Activated naive CD4-positive, alpha-beta T cell treated with anti-CD3 and anti-CD28 coated beads for 36 hours (primary cell): ENCODE data around the gene PRKRIP1. TPM values are rescaled to one million over a fixed set of nuclear protein-coding genes. Genes with fewer than 3 reads are reported as not detected.
A peak's percentile ranks its signal among the peaks of the same experiment; 100 is the strongest.

Source experiments
- CTCF ChIA-PET: fragments of 350-600 bp; sonication (Branson Sonifier 250); formaldehyde crosslinking; loops from one replicate; lab custom pipeline; 2021; ENCODE audit warnings: antibody characterized with exemption; lab: Charles Lee
- DNase-seq: peaks from one replicate; pipeline ENCODE4 v3.0.0-alpha.2; 2020
- H3K27ac Mint-ChIP-seq: one replicate; pipeline ENCODE4 v1.8.0; 2021; ENCODE audit warnings: mild to moderate bottlenecking, mixed read lengths
- H3K27me3 Mint-ChIP-seq: one replicate; pipeline ENCODE4 v1.8.0; 2021; ENCODE audit warnings: low read depth, mixed read lengths
- H3K36me3 Mint-ChIP-seq: one replicate; pipeline ENCODE4 v1.8.0; 2021; ENCODE audit warnings: low read depth, mixed read lengths
- H3K4me1 Mint-ChIP-seq: one replicate; pipeline ENCODE4 v1.8.0; 2021; ENCODE audit warnings: low read depth, mixed read lengths
- H3K4me3 Mint-ChIP-seq: one replicate; pipeline ENCODE4 v1.8.0; 2021; ENCODE audit warnings: mild to moderate bottlenecking, moderate library complexity, mixed read lengths
- H3K9me3 Mint-ChIP-seq: one replicate; pipeline ENCODE4 v1.8.0; 2021; ENCODE audit warnings: mixed read lengths
- intact Hi-C: fragments of 100-400 bp; cut with micrococcal nuclease; formaldehyde crosslinking; loops from one replicate; pipeline ENCODE4 v1.15.1; 2023
- total RNA-seq, 2 experiments: library from RNA; stranded (reverse); gene quantifications; one replicate each; pipeline ENCODE4 v1.2.3, GENCODE V29; 2021

PRKRIP1 gene
- total RNA-seq, 2 experiments from 2014 or later, result 17.8 to 18.5 TPM

- intact Hi-C loops, result no loop called here
- H3K27ac Mint-ChIP-seq, result no peak overlapping the region
- no peak overlapping the region for H3K4me3 Mint-ChIP-seq
- peaks cover 65% of the 10 kb centered on the region for H3K4me1 Mint-ChIP-seq
- no peaks in the 10 kb centered on the region for H3K9me3 Mint-ChIP-seq
- no peak for DNase-seq
- CTCF ChIA-PET, result interaction anchor here (0.6 to 0.9 kb wide), 3 partner anchors 16 to 557 kb away, joined by 3 to 5 read pairs (median 3); no protein-coding TSS in a partner anchor
- H3K36me3 Mint-ChIP-seq, result peaks cover 27% of the 10 kb centered on the region
- H3K27me3 Mint-ChIP-seq, result no peaks in the 10 kb centered on the region
These were observed 25.6 kb downstream of the PRKRIP1 start for GRCh38 chr7:102421706-102422240.

- CTCF ChIA-PET, result interaction anchor here (1.5 kb wide), 1 partner anchor 8 kb away, joined by 4 read pairs; no protein-coding TSS in a partner anchor
- no peak overlapping the region for H3K27ac Mint-ChIP-seq
- peaks cover 67% of the 10 kb centered on the region for H3K4me1 Mint-ChIP-seq
- H3K9me3 Mint-ChIP-seq, result no peaks in the 10 kb centered on the region
- intact Hi-C loops, result no loop called here
- H3K27me3 Mint-ChIP-seq, result no peaks in the 10 kb centered on the region
- no peak for DNase-seq
- no peak overlapping the region for H3K4me3 Mint-ChIP-seq
- H3K36me3 Mint-ChIP-seq, result peaks cover 24% of the 10 kb centered on the region
These were observed 28.0 kb downstream of the PRKRIP1 start for GRCh38 chr7:102424129-102424551.

GRCh38 chr7:102424787-102425218, 28.6 kb downstream of the PRKRIP1 start:
- intact Hi-C loops, result no loop called here
- H3K4me3 Mint-ChIP-seq, result no peak overlapping the region

GRCh38 chr7:102425639-102426267, 29.6 kb downstream of the PRKRIP1 start:
- no peaks in the 10 kb centered on the region for H3K9me3 Mint-ChIP-seq
- H3K4me1 Mint-ChIP-seq, result peaks cover 67% of the 10 kb centered on the region
- intact Hi-C loops, result loop anchor here (1.0 kb wide), 2 partner anchors 10 to 29 kb away; partner anchors contain the start of gene PRKRIP1
- peak overlapping the region; percentile 100 for H3K27ac Mint-ChIP-seq
- H3K4me3 Mint-ChIP-seq, result peak overlapping the region; percentile 77
- peaks cover 22% of the 10 kb centered on the region for H3K36me3 Mint-ChIP-seq
- no peaks in the 10 kb centered on the region for H3K27me3 Mint-ChIP-seq
- DNase-seq, result peak; percentile 93
- CTCF ChIA-PET, result interaction anchor here (0.9 to 3.4 kb wide), 8 partner anchors 8 to 38 kb away, joined by 3 to 17 read pairs (median 3); partner anchors contain the start of genes ALKBH4 and LRWD1

More at GRCh38 chr7:102424787-102425218, 28.6 kb downstream of the PRKRIP1 start:
- peaks cover 26% of the 10 kb centered on the region for H3K36me3 Mint-ChIP-seq
- no peaks in the 10 kb centered on the region for H3K27me3 Mint-ChIP-seq
- CTCF ChIA-PET, result interaction anchor here (1.5 kb wide), 1 partner anchor 9 kb away, joined by 4 read pairs; no protein-coding TSS in a partner anchor
- H3K9me3 Mint-ChIP-seq, result no peaks in the 10 kb centered on the region
- peaks cover 68% of the 10 kb centered on the region for H3K4me1 Mint-ChIP-seq
- no peak for DNase-seq
- H3K27ac Mint-ChIP-seq, result peak overlapping the region; percentile 100

- Mint-ChIP-seq H3K4me1 (peaks cover 70% of the 10 kb centered on the region), H3K27ac (peak overlapping the region; percentile 100), H3K4me3 (peak overlapping the region; percentile 77), H3K36me3 (peaks cover 20% of the 10 kb centered on the region), H3K9me3 (no peaks in the 10 kb centered on the region), H3K27me3 (no peaks in the 10 kb centered on the region)
- DNase-seq, result peak; percentile 91
- CTCF ChIA-PET, result interaction anchor here (0.7 to 3.4 kb wide), 9 partner anchors 9 to 38 kb away, joined by 3 to 17 read pairs (median 3); partner anchors contain the start of genes ALKBH4 and LRWD1
- intact Hi-C loops, result loop anchor here (1.0 kb wide), 2 partner anchors 11 to 30 kb away; partner anchors contain the start of gene PRKRIP1
These were observed 30.3 kb downstream of the PRKRIP1 start for GRCh38 chr7:102426268-102427018.

GRCh38 chr7:102427019-102427405, 30.8 kb downstream of the PRKRIP1 start:
- H3K9me3 Mint-ChIP-seq, result no peaks in the 10 kb centered on the region
- peak overlapping the region; percentile 100 for H3K27ac Mint-ChIP-seq
- intact Hi-C loops, result no loop called here
- H3K27me3 Mint-ChIP-seq, result no peaks in the 10 kb centered on the region
- peak overlapping the region; percentile 77 for H3K4me3 Mint-ChIP-seq
- H3K36me3 Mint-ChIP-seq, result peaks cover 20% of the 10 kb centered on the region
- CTCF ChIA-PET, result interaction anchor here (0.7 to 3.4 kb wide), 5 partner anchors 11 to 22 kb away, joined by 3 to 17 read pairs (median 3); no protein-coding TSS in a partner anchor
- DNase-seq, result no peak
- H3K4me1 Mint-ChIP-seq, result peaks cover 72% of the 10 kb centered on the region

GRCh38 chr7:102429141-102429899, 33.2 kb downstream of the PRKRIP1 start:
- Mint-ChIP-seq H3K4me1 (peaks cover 82% of the 10 kb centered on the region), H3K4me3 (no peak overlapping the region), H3K9me3 (no peaks in the 10 kb centered on the region), H3K27ac (peak overlapping the region; percentile 74), H3K27me3 (no peaks in the 10 kb centered on the region), H3K36me3 (peaks cover 20% of the 10 kb centered on the region)
- intact Hi-C loops, result no loop called here
- no peak for DNase-seq
- CTCF ChIA-PET, result interaction anchor here (0.5 to 1.8 kb wide), 3 partner anchors 14 to 38 kb away, joined by 3 to 7 read pairs (median 3); no protein-coding TSS in a partner anchor

GRCh38 chr7:102431617-102432298, 35.6 kb downstream of the PRKRIP1 start:
- H3K36me3 Mint-ChIP-seq, result peaks cover 10% of the 10 kb centered on the region
- CTCF ChIA-PET, result interaction anchor here (0.6 to 2.9 kb wide), 2 partner anchors 19 to 26 kb away, joined by 3 to 12 read pairs; no protein-coding TSS in a partner anchor
- H3K27me3 Mint-ChIP-seq, result no peaks in the 10 kb centered on the region
- peaks cover 64% of the 10 kb centered on the region for H3K4me1 Mint-ChIP-seq
- intact Hi-C loops, result loop anchor here (1.0 to 10.0 kb wide), 5 partner anchors 16 to 913 kb away; partner anchors contain the start of genes ALKBH4, DNAJC2, LRWD1 and PRKRIP1
- H3K9me3 Mint-ChIP-seq, result no peaks in the 10 kb centered on the region
- peak overlapping the region; percentile 74 for H3K4me3 Mint-ChIP-seq
- peak overlapping the region; percentile 98 for H3K27ac Mint-ChIP-seq
- DNase-seq, result peak; percentile 80

GRCh38 chr7:102432442-102433218, 36.5 kb downstream of the PRKRIP1 start:
- peak; percentile 19 for DNase-seq
- Mint-ChIP-seq H3K9me3 (no peaks in the 10 kb centered on the region), H3K27ac (peak overlapping the region; percentile 98), H3K36me3 (peaks cover 3% of the 10 kb centered on the region), H3K4me1 (peaks cover 55% of the 10 kb centered on the region), H3K27me3 (no peaks in the 10 kb centered on the region), H3K4me3 (peak overlapping the region; percentile 70)
- CTCF ChIA-PET, result interaction anchor here (0.6 to 2.9 kb wide), 2 partner anchors 20 to 27 kb away, joined by 3 to 12 read pairs; no protein-coding TSS in a partner anchor
- intact Hi-C loops, result loop anchor here (5.0 to 10.0 kb wide), 2 partner anchors 70 to 912 kb away; partner anchors contain the start of genes DNAJC2 and PSMC2
